ENCODE data around the gene INF2. TPM values are rescaled to one million over a fixed set of nuclear protein-coding genes. Genes with fewer than 3 reads are reported as not detected.
A peak's percentile ranks its signal among the peaks of the same experiment; 100 is the strongest.

The INF2 gene
- total RNA-seq, 1 donor from 2014 or later = 61.7 TPM

DNA sequence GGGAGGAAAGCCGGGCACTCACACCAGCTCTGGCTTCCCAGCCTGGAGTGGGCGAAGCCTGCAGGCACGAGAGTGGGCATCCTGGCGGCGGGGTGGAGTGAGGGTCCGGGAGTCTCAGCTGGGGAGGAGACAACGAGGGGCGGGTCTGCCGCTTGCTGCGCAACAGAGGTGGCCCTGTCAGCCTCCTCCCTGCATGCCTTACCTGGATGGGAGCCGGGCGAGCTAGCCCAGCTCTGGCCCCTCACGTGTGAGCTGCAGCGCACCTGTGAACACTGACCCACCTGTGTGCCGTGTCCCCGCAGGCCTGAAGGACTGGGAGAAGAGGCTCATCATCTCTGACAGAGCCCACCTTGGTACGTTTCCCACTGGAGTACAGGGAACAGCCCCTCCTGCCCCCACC is 49.6 kb downstream of the INF2 start:
- Mint-ChIP-seq H3K36me3 (ENCODE audit: low read depth) (no peaks in the 10 kb centered on the region), H3K27ac (ENCODE audit: unreplicated experiment) (no peak overlapping the region), H3K4me1 (peaks cover 19% of the 10 kb centered on the region), H3K9me3 (no peaks in the 10 kb centered on the region), H3K4me3 (no peak overlapping the region), H3K27me3 (ENCODE audit: low read depth) (no peaks in the 10 kb centered on the region)
- TF ChIP-seq, protein P1, sequence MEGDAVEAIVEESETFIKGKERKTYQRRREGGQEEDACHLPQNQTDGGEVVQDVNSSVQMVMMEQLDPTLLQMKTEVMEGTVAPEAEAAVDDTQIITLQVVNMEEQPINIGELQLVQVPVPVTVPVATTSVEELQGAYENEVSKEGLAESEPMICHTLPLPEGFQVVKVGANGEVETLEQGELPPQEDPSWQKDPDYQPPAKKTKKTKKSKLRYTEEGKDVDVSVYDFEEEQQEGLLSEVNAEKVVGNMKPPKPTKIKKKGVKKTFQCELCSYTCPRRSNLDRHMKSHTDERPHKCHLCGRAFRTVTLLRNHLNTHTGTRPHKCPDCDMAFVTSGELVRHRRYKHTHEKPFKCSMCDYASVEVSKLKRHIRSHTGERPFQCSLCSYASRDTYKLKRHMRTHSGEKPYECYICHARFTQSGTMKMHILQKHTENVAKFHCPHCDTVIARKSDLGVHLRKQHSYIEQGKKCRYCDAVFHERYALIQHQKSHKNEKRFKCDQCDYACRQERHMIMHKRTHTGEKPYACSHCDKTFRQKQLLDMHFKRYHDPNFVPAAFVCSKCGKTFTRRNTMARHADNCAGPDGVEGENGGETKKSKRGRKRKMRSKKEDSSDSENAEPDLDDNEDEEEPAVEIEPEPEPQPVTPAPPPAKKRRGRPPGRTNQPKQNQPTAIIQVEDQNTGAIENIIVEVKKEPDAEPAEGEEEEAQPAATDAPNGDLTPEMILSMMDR (conservative IDR thresholded peaks at IDR 0.05) = no peak
- no peak for DNase-seq (ENCODE audit: low read depth, low spot score)

- no peak overlapping the region for H3K27ac Mint-ChIP-seq (ENCODE audit: unreplicated experiment)
- no peaks in the 10 kb centered on the region for H3K9me3 Mint-ChIP-seq
- no peak for DNase-seq (ENCODE audit: low read depth, low spot score)
Measured at GRCh38 chr14:104739546-104740516, 50.4 kb downstream of the INF2 start.

DNA sequence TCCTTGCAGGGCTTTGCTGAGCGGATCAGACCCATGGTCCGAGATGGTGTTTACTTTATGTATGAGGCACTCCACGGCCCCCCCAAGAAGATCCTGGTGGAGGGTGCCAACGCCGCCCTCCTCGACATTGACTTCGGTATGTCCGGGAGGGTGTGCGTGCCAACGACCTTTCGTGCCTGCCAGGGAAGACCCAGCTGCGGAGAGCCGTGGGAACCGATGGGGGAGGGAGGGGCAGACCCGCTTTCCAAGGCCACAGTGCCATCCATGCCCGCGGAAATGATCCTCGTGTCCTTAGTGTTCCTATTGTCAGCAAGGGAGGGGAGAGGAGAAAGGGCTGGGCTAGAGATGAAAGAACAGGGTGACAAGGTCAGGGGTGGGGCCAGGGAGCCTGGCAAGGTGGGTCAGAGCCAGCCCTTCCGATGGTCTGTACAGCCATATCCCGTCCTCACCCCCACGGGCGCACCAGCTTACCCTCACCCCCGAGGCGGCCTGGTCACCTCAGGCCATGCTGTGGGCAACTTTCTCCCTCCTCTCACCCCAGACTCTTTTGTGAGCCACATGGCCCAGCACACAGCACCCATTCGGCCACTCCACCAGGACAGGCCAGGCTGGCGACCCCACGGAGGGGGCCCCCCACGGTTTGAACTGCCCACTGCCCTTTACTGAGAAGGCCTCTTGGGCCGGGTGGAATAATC is 51.8 kb downstream of the INF2 start:
- no peak overlapping the region for H3K4me3 Mint-ChIP-seq
- no peaks in the 10 kb centered on the region for H3K9me3 Mint-ChIP-seq
- no peak for DNase-seq (ENCODE audit: low read depth, low spot score)
- H3K27me3 Mint-ChIP-seq (ENCODE audit: low read depth) = no peaks in the 10 kb centered on the region
- H3K27ac Mint-ChIP-seq (ENCODE audit: unreplicated experiment) = no peak overlapping the region
- no peaks in the 10 kb centered on the region for H3K36me3 Mint-ChIP-seq (ENCODE audit: low read depth)
- H3K4me1 Mint-ChIP-seq = peaks cover 22% of the 10 kb centered on the region
- TF ChIP-seq, protein P1 (conservative IDR thresholded peaks at IDR 0.05) = no peak

More at GRCh38 chr14:104739546-104740516, 50.4 kb downstream of the INF2 start:
- TF ChIP-seq, protein P1 (conservative IDR thresholded peaks at IDR 0.05) = no peak
- H3K4me3 Mint-ChIP-seq = no peak overlapping the region
- H3K27me3 Mint-ChIP-seq (ENCODE audit: low read depth) = no peaks in the 10 kb centered on the region
- peaks cover 19% of the 10 kb centered on the region for H3K4me1 Mint-ChIP-seq
- no peaks in the 10 kb centered on the region for H3K36me3 Mint-ChIP-seq (ENCODE audit: low read depth)

GRCh38 chr14:104741803-104742251 is 52.4 kb downstream of the INF2 start:
- Mint-ChIP-seq H3K27ac (ENCODE audit: unreplicated experiment) (no peak overlapping the region), H3K4me3 (no peak overlapping the region), H3K27me3 (ENCODE audit: low read depth) (no peaks in the 10 kb centered on the region), H3K9me3 (no peaks in the 10 kb centered on the region), H3K4me1 (peaks cover 22% of the 10 kb centered on the region), H3K36me3 (ENCODE audit: low read depth) (no peaks in the 10 kb centered on the region)
- DNase-seq (ENCODE audit: low read depth, low spot score) = no peak
- TF ChIP-seq, protein P1 (conservative IDR thresholded peaks at IDR 0.05) = no peak

DNA sequence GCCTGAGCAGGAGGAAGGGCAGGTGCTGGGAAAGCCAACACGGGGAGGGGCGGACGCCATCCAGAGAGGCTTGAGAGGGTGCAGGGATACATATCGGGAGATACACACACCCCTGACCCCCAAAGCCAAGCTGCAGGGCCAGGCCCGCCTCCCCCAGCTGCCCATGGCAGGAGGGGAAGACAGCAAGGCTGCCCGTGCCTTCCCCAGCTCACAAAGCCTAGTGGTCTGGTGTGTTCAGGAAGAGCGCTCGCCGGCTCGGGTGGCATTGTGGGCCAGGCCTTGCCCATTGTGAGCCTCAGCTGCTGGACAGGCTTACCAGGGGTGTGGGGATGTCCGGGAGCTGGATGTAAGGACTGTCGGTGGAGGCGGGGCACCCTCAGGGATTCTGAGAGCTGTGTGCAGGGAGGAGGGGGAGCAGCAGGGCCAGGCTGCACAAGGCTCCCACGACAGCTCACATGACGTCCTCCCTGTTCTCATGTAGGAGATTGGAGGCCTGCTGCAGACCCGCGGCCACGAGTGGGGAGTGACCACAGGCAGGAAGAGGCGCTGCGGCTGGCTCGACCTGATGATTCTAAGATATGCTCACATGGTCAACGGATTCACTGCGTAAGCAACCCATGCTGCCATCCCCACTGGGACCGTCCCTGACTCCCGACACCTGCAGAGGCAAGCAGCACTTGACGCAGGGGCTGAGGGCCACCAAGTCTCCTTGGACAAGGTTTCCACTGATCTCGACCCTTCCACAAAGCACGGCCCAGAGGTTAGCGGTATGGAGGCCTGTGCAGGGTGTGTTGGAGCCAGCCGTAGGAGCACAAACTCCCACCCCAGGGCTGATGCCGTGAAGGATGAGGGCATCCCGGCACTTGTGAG is 53.4 kb downstream of the INF2 start:
- Mint-ChIP-seq H3K9me3 (no peaks in the 10 kb centered on the region), H3K4me1 (peaks cover 18% of the 10 kb centered on the region), H3K36me3 (ENCODE audit: low read depth) (no peaks in the 10 kb centered on the region), H3K4me3 (no peak overlapping the region), H3K27me3 (ENCODE audit: low read depth) (no peaks in the 10 kb centered on the region), H3K27ac (ENCODE audit: unreplicated experiment) (peak overlapping the region; percentile 71)
- DNase-seq (ENCODE audit: low read depth, low spot score) = no peak
- TF ChIP-seq, protein P1 (conservative IDR thresholded peaks at IDR 0.05) = no peak
